Measurements from ENCODE around the gene FLG.

FLG gene

GRCh38 chr1:152348447-152348846, 23.4 kb upstream of the FLG start:
- H3K27ac ChIP-seq = no peak overlapping the region
- TF ChIP-seq, protein P1, sequence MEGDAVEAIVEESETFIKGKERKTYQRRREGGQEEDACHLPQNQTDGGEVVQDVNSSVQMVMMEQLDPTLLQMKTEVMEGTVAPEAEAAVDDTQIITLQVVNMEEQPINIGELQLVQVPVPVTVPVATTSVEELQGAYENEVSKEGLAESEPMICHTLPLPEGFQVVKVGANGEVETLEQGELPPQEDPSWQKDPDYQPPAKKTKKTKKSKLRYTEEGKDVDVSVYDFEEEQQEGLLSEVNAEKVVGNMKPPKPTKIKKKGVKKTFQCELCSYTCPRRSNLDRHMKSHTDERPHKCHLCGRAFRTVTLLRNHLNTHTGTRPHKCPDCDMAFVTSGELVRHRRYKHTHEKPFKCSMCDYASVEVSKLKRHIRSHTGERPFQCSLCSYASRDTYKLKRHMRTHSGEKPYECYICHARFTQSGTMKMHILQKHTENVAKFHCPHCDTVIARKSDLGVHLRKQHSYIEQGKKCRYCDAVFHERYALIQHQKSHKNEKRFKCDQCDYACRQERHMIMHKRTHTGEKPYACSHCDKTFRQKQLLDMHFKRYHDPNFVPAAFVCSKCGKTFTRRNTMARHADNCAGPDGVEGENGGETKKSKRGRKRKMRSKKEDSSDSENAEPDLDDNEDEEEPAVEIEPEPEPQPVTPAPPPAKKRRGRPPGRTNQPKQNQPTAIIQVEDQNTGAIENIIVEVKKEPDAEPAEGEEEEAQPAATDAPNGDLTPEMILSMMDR (conservative IDR thresholded peaks at IDR 0.05) = peak; percentile 55
- TF ChIP-seq ZFX (IDR thresholded peaks at IDR 0.05) = no peak

DNA sequence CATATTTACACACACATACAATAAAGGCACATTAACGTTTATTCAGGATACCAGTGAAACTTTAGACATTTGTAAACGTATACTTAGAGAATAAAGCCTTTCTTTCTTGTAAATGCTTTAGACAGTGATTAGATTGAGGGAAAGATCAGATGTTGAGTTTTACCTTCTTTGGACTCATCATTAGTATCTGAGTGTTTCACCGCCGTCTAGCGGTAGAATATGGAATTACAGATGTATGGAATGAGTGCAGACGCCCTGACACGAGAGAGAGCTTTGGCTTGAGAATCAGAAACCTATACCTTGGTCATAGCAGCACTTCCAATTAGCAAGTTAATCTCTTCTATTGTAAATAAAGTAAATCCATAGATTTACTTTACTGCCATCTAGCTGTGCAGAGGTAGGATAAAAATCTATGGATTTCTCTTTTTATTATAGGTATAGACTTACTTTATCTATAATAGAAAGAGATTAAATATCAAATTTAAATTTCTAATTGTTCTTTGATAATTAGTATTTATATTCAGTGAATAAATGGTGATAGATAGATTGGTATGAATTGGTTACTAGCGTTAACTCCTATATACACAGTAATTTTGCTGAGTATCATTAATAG, 22.2 kb upstream of the FLG start:
- TF ChIP-seq, protein P1 (conservative IDR thresholded peaks at IDR 0.05) = peak; percentile 95
- TF ChIP-seq ZFX (IDR thresholded peaks at IDR 0.05) = no peak
- H3K27ac ChIP-seq = no peak overlapping the region

DNA sequence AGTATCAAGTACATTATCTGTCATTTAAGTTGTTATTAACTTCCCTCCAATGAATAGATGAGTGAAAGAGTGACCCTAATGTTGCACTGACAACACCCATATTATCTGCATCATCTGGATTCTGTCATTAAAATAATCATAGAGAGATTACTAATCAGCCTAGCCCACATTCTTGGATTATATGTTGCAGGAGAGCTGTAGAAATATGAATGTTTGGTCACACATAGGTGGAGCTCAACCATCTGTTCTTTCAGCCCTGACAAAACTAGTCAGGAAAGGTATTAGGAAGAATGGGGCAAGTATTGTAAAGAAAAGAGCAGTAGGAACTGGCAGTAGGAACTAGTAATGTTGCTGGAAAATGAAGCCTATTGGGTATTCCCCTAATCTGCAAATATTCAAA, 19.4 kb upstream of the FLG start:
- TF ChIP-seq, protein P1 (conservative IDR thresholded peaks at IDR 0.05) = no peak
- no peak for TF ChIP-seq ZFX (IDR thresholded peaks at IDR 0.05)
- H3K27ac ChIP-seq = no peak overlapping the region

DNA sequence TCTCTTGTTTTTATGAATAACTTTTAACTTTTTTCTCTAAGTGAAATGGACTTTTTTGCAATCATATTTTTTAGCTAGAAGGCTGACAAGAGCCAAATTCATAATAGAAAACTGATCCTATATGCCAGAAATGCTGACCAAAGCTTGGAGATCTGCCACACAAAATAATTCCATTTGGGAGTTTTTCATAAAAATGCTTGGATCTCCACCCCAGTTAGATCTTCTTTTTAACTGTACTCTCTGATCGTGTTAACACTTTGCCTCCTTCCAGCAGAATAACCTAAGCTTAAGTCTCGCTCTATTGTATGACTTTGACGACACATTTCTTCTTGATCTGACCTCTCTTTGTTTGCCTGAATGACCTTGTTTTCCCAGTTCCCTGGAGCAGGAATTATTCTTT, 18.0 kb upstream of the FLG start:
- no peak for TF ChIP-seq ZFX (IDR thresholded peaks at IDR 0.05)
- TF ChIP-seq, protein P1 (conservative IDR thresholded peaks at IDR 0.05) = no peak
- H3K27ac ChIP-seq = no peak overlapping the region

- no peak overlapping the region for H3K27ac ChIP-seq
- TF ChIP-seq ZFX (IDR thresholded peaks at IDR 0.05) = no peak
- TF ChIP-seq, protein P1 (conservative IDR thresholded peaks at IDR 0.05) = no peak
Measured at GRCh38 chr1:152335399-152335798, 10.4 kb upstream of the FLG start.

DNA sequence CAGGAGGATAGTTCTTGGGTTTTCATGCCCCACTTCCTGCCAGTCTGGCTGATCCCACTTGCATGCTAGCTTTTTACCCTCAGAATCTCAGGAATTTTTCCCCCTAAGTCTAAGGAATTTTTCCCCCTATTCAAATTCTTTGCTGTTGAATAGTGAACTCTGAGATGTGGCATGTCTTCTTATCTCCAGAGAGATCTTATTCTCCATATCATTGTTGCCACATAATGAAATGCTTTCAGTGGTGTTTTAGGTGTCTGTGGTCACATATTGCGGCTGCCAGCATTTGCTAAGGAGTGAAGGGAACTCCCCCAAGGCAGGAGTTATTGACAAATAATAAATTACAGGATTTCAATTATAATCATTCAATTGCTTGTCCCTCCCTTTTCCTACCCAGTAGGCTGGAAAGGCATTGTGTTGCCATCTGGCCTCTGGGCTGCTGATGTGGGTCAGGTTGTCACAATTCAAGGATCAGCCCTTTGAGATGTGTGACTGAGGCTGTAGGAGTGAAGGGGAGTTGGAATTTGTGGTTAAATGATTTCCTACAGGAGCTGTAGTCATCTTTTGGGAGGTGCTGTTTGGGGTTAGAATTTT, 3.9 kb upstream of the FLG start:
- TF ChIP-seq ZFX (IDR thresholded peaks at IDR 0.05) = no peak
- TF ChIP-seq, protein P1 (conservative IDR thresholded peaks at IDR 0.05) = no peak
- H3K27ac ChIP-seq = no peak overlapping the region

GRCh38 chr1:152313970-152314369, 11.1 kb downstream of the FLG start:
- TF ChIP-seq ZFX (IDR thresholded peaks at IDR 0.05) = no peak
- TF ChIP-seq, protein P1 (conservative IDR thresholded peaks at IDR 0.05) = no peak
- H3K27ac ChIP-seq = no peak overlapping the region
